GM04504 (cell line): Measurements from ENCODE around the gene PRPF18.

Experiments used
- DNase-seq: peaks from one replicate; pipeline ENCODE4 v3.0.0-alpha.2; 2012; ENCODE audit warnings: low read depth

The PRPF18 gene

DNA sequence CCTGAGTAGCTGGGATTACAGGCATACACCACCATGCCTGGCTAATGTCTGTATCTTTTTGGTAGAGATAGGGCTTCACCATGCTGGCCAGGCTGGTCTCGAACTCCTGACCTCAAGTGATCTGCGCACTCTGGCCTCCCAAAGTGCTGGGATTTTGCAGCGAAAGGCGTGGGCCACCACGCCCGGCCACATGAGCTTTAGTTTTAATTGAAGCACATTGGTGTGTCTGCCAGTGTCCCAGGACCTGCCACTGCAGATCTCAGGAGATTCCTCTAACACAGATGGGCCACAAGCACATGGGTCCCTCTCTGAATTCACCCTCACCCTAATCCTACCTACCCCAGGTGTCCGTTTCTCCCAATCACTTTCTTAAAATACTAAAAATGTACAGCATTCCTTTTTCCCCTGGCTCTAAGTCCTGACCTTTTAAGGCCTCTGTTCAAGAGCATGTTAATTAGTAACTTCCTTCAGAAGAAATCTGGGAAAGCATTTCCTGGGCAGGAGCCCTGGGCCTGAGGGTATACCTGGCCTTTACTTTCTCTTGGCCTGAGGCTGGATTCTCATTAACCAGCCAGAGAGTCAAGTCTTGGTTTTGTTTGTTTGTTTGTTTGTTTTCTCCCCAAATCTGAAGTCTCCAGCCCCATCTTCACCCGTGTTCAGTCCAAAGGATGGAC, 82.6 kb downstream of the PRPF18 start:
- no peak for DNase-seq

- DNase-seq, result no peak
Measured at GRCh38 chr10:13669901-13670300, 83.1 kb downstream of the PRPF18 start.

- no peak for DNase-seq
Measured at GRCh38 chr10:13670311-13670710, 83.5 kb downstream of the PRPF18 start.

DNA sequence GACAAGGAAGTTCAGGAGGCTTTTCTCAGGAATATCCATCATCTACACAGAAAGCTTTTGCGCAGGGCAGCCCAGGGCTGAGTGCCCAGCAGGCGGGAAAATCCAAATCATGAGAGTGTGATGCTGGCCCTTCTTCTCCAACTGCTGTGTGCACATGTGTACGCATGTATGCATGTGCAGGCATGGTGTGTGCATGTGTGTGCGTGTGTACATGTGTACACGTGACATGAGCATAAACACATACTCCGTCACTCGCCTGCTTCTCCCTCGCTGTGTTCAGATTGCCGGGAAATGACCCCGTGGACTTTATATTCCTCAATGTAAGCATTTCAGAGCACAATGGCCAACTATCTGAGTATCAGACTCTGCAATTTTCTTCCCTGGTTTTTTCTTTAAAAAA, 85.1 kb downstream of the PRPF18 start:
- DNase-seq, result no peak

DNA sequence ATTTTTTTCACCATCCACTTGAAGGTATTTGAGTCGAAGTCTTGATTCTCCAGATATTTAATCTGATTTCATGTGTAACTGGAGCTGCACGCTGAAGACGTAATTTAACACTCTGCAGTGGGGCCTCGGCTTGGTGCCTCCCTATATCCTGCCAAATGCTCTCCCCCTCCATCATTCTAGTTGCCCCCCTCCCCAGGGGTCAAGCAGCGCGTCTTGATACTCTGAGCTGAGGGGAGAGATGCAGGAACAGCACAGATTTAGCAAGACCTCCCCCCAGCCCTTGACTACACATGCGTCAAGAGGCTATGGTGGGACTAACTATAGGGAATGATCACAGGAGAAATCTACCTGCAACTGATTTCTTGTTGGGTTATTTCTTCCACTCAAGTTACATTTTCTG, 85.8 kb downstream of the PRPF18 start:
- DNase-seq, result no peak

GRCh38 chr10:13673156-13673555, 86.4 kb downstream of the PRPF18 start:
- DNase-seq, result no peak

DNA sequence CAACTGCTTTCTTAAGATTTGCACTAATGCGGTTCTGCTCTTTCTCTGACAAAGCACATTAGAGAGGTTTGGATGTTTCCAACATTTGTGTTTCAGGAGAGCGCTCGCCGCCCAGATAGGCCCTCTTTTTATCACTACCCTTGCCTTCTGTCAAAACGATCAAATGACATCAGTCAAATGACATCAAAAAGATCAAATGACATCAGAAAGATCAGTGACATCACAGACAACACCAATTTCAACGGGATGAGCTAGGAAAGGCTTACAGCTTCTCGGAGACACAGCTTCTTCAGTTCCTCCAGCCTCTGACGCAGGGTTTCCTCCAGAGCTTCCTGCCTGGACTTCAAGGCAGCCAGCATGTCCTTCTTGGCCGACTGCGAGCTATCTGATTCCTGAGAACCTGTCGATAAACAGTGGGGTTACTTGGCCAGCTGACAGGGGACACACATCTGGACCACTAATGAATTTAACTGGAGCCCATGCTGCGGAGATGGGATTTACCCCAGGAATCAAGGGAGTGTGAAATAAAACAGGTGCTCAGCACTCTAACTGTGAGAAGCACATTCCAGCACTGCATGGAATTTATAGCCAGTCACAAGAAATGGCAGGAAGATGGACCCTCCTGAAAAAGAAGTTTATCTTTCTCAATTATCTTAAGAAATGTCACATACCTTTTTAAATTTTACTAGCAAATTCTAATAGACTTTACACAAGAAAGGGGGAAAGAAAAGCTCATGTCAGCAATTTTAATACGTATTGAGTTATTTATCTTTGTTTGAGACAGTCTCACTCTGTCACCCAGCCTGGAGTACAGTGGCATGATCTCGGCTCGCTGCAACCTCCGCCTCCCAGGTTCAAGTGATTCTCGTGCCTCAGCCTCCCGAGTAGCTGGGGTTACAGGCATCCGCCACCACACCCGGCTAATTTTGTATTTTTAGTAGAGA, 88.2 kb downstream of the PRPF18 start:
- no peak for DNase-seq

DNA sequence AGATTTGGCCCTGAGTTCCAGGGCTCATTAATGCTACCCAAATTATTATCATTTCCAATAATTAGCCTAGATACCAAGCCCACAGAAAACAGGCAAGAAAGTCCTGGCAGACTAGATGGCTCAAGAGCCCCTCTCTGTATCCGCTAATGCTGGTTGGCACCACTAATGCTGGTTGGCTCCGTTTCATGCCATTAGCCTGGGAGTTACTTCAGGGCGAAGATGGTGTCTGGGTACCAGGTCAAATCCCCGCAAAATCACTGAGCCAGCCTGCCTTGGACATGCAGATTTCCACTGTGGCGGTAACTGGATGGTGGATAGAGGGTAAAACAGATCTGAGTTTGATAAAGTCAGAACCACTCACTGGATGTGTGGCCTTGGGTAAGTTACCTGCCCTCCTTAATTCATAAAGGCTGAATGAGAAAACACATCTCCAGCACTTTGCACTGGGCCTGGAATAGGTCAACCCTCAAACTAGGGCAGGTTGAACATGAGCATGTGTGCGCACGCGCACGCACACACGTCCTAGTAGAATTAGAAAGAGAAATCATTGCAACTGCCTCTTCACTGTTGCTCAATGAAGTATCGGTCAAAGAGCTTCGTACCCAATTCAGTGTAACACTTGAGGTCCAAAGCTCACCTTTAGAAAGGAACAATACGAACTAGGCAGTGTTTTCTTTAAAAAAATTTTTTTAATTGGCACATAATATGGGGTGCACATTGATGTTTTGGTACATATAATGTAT, 91.5 kb downstream of the PRPF18 start:
- no peak for DNase-seq
